Rectal smooth muscle tissue (tissue), 1 donor: ENCODE measurements around the gene PDE4D.
A peak's percentile ranks its signal among the peaks of the same experiment; 100 is the strongest.

Source experiments
- H3K27ac ChIP-seq: one replicate; pipeline ENCODE4 v1.7.0; 2013; ENCODE audit warnings: low read depth, low read length, inconsistent platforms
- H3K27me3 ChIP-seq: one replicate; pipeline ENCODE4 v1.7.0; 2013; ENCODE audit warnings: low read length; ENCODE audit not compliant: control insufficient read depth, insufficient read depth
- H3K36me3 ChIP-seq: one replicate; pipeline ENCODE4 v1.7.0; 2013; ENCODE audit warnings: low read length; ENCODE audit not compliant: control insufficient read depth, insufficient read depth
- H3K4me1 ChIP-seq: one replicate; pipeline ENCODE4 v1.7.0; 2013; ENCODE audit warnings: low read length; ENCODE audit not compliant: control insufficient read depth, insufficient read depth
- H3K4me3 ChIP-seq: one replicate; pipeline ENCODE4 v1.7.0; 2013; ENCODE audit warnings: low read length
- H3K9ac ChIP-seq: one replicate; pipeline ENCODE4 v1.7.0; 2013; ENCODE audit warnings: low read length

PDE4D gene

DNA sequence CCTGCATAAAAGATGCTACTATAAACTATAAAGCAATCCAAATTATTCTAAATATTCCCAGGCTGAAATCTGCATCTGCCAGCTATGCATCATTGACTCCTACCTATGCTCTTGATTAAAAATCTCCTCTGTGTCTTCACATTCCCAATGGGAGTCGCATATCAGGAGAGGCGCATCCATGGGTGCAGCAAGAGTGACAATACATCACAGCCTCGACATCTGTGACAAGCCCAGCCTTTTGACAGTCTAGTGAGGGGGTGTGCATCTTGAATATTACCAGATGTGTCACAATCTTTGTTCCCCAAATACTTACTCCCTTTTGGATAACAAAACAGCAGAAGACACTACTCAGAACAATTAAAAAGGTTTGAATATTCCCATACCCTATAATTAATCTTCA is 171.8 kb downstream of the PDE4D start:
- Histone ChIP-seq H3K9ac (no peak overlapping the region), H3K4me1 (peaks cover 8% of the 10 kb centered on the region), H3K4me3 (no peak overlapping the region), H3K27me3 (no peaks in the 10 kb centered on the region), H3K27ac (no peak overlapping the region), H3K36me3 (no peaks in the 10 kb centered on the region)

DNA sequence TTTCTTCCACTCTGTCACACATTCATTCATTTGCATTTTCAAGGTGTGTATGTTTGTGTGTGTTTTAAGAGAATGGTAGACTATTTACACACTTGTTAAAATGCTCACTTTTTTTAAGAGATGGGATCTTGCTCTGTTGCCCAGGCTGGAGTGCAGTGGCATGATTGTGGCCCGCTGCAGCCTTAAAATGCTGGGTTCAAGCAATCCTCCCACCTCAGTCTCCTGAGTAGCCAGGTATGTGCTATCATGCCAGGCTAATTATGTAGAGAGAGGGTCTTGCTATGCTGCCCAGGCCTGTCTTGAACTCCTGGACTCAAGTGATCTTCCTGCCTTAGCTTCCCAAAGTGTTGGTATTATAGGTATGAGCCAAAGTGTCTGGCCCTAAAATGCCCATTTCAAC is 173.5 kb downstream of the PDE4D start:
- Histone ChIP-seq H3K4me3 (no peak overlapping the region), H3K27me3 (no peaks in the 10 kb centered on the region), H3K9ac (no peak overlapping the region), H3K4me1 (no peaks in the 10 kb centered on the region), H3K36me3 (no peaks in the 10 kb centered on the region), H3K27ac (no peak overlapping the region)

DNA sequence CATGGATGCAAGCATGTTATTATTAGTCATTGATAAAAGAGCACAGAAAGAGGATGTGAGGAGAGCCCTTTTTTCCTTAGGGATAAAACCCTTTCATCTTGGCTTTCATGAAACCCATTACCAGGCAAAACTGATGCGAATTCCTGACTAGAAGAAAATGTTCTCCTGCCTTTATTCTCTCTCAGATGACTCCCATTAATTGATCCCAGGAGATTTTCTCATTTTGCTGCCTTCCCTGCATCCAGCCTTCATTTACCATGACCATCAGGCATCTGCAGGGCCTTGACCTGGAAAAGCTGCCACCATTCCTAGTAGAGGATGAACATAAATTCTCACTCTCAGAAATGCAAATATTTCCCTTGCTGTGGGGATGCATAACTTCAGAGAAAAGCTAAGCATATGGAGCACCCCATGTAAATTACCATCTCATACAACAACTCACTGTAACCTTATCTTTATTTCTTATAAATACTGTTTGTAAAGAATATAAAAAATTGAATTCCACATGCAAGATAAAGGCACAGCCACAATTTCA is 176.5 kb downstream of the PDE4D start:
- no peak overlapping the region for H3K4me3 ChIP-seq
- no peak overlapping the region for H3K9ac ChIP-seq
- no peaks in the 10 kb centered on the region for H3K4me1 ChIP-seq
- no peaks in the 10 kb centered on the region for H3K27me3 ChIP-seq
- no peaks in the 10 kb centered on the region for H3K36me3 ChIP-seq
- no peak overlapping the region for H3K27ac ChIP-seq

DNA sequence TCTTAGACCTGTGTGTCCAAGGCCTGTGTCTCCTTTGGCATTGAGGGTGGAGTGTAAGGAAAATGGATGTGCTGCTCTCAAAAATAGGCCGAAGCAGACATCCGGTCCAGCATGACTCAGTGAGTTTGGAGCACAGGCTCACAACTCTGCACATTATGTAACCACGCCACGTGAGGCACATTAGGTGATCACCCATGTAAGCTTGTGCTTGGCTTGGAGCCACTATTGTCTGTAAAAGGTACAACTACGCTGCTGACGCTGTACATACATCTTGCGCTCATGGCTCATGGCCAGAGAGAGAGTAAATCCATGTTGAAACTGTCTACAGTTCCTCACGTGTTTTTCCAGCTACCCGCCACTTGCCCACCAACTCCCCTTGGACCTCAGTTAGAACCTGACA is 177.5 kb downstream of the PDE4D start:
- Histone ChIP-seq H3K4me3 (no peak overlapping the region), H3K27ac (no peak overlapping the region), H3K4me1 (peaks cover under 1% of the 10 kb centered on the region)

DNA sequence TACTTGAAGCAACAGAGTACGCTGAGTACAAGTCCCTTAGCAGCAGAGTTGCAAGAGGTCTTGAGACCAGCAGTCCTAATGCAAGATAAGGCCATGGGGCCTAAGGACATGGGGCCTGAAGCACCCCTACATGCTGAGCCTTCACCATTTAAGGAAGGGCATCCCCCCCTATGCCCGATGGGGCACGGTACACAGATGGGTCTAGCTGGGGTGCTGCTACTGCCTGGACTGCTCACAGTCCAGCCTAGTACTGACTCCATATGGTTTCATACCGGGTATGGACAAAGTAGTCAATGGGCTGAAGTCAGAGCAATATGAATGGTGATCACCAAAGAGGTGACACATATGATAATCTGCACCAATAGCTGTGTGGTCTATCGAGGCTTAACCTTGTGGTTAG is 178.3 kb downstream of the PDE4D start:
- no peak overlapping the region for H3K27ac ChIP-seq
- no peaks in the 10 kb centered on the region for H3K36me3 ChIP-seq
- H3K9ac ChIP-seq: no peak overlapping the region
- H3K4me1 ChIP-seq: peaks cover 8% of the 10 kb centered on the region
- H3K4me3 ChIP-seq: no peak overlapping the region
- H3K27me3 ChIP-seq: no peaks in the 10 kb centered on the region

More for the DNA sequence above, 177.5 kb downstream of the PDE4D start:
- no peaks in the 10 kb centered on the region for H3K36me3 ChIP-seq
- no peak overlapping the region for H3K9ac ChIP-seq
- no peaks in the 10 kb centered on the region for H3K27me3 ChIP-seq

DNA sequence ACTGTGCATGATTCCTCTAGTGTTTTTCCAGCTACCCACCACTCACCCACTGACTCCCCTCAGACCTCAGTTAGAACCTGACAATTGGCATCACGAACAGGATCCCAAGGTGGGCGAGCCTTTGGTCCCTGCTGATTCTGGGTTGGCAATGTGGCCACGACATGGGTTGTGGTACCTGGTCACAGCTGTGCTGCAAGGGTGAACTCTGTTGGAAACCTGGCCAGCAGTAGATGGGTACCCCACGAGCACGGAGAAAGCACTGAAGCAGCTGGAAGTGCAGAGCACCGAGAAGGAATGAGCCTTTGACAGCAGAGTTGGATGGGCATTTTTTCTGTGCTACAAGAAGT is 180.1 kb downstream of the PDE4D start:
- H3K27me3 ChIP-seq: no peaks in the 10 kb centered on the region
- H3K9ac ChIP-seq: no peak overlapping the region

DNA sequence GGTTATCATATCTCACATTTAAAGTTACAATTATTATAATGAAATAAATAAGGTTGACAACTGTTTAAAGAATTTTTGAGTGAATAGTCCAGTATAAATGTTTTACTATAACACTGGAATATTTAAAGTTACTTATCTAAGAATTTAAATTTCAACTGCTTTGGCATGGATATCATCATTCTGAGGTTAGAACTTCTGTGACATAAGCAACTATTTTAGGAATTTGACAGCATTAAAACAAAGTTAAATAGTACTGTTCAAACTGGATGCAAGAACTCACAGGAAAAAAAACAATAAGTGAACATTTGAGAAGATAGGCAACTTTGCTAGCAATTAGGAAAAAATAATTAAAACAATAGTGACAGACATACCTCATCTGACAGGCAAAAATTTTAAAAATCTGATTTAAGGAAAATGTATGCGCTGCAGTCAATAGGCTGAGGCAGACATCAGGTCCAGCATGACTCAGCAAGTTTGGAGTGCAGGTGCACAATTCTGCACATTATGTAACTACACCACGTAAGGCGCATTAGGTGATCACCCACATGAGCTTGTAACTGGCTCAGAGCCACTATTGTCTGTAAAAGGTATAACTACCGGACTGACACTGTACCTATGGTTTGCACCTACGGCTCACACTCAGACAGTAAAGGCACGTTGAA is 180.6 kb downstream of the PDE4D start:
- Histone ChIP-seq H3K9ac (no peak overlapping the region), H3K27ac (peak overlapping the region; percentile 2), H3K36me3 (no peaks in the 10 kb centered on the region), H3K4me1 (peaks cover 19% of the 10 kb centered on the region), H3K27me3 (no peaks in the 10 kb centered on the region), H3K4me3 (no peak overlapping the region)

More for the DNA sequence above, 180.1 kb downstream of the PDE4D start:
- no peak overlapping the region for H3K4me3 ChIP-seq
- no peak overlapping the region for H3K27ac ChIP-seq
- peaks cover 19% of the 10 kb centered on the region for H3K4me1 ChIP-seq
- no peaks in the 10 kb centered on the region for H3K36me3 ChIP-seq

DNA sequence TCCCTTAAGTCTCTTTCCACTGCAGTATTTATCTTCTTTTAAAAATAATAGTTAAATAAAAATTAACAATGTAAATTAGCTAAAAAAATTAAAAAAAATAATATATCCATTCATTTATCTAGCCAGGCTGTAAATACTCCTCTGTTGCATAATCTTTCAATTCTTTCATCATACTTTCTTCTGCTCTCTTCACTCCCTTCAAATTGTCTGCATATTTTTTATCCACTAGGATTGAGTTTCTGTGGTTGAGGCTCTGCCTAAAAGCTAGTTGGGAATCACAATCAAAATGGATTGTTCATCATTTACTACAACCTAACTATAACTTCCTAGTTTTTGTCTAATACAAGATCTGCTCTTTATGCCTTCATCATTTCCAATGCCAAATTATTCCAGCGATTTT is 182.2 kb downstream of the PDE4D start:
- Histone ChIP-seq H3K4me1 (peaks cover 19% of the 10 kb centered on the region), H3K9ac (no peak overlapping the region), H3K27ac (no peak overlapping the region), H3K4me3 (no peak overlapping the region), H3K27me3 (no peaks in the 10 kb centered on the region), H3K36me3 (no peaks in the 10 kb centered on the region)

DNA sequence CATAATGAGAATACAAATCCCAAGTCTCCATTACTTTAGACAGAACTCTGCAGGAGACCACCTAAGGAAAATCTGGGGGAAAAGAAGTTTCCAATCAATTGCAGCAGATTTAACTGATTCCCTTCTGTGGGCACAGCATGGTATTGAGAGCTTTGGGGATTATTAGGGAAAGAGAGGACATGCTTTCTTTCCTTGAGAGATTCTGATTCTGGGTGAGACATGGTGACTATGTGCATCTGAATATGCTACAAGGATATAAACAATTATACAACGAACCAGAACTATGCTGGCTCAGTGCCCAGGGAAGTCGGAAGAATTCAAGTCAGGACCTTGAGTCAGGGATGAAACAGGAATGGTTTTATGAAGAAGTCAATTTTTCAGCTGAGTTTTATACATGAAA is 183.7 kb downstream of the PDE4D start:
- H3K4me3 ChIP-seq: no peak overlapping the region
- H3K27ac ChIP-seq: peak overlapping the region; percentile 21
- no peaks in the 10 kb centered on the region for H3K27me3 ChIP-seq
- no peak overlapping the region for H3K9ac ChIP-seq
- no peaks in the 10 kb centered on the region for H3K36me3 ChIP-seq
- H3K4me1 ChIP-seq: peaks cover 19% of the 10 kb centered on the region

DNA sequence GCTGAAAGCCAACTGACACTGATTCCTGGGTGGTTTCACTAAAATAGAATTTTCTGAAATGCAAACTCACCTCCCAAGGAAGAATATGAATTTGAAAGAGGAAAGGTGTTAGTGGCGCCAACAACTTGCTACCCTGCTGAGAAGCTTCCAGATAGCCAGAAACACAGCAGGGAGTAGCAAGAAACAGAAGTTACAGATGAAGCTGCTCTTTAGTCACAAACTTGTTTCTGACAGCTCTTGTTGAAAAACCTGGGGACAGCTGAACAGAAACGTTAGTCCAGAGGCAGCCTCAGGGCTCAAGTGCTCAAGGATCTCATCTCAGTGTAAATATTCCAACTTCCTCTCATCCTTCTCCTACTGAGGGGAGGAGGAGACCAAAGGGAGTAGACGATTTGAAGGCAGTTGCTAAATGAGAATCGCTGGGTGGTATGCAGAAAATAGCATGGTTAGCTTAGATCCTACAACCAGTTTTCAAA is 184.1 kb downstream of the PDE4D start:
- Histone ChIP-seq H3K27ac (peak overlapping the region; percentile 21), H3K27me3 (no peaks in the 10 kb centered on the region), H3K4me3 (no peak overlapping the region), H3K9ac (no peak overlapping the region), H3K36me3 (no peaks in the 10 kb centered on the region), H3K4me1 (peaks cover 19% of the 10 kb centered on the region)

DNA sequence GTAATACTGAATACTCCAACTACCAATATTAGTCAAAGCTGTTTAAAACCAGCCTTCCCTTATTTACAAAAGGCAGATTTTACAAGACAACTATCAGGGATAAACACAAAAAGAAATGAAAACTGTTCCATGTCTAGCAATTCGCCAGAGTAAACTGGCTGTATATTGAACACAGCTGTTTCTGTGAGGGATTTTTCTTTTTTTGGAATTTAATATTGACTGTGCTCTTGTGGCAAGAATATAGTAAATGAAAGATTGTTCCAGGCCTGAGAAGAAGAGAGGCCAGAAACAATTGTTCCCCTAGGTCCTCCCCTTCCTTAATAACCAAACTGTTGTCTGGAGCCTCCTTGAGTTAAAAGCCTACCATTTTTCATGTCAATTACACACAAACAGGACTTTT is 188.6 kb downstream of the PDE4D start:
- Histone ChIP-seq H3K27ac (no peak overlapping the region), H3K27me3 (no peaks in the 10 kb centered on the region), H3K4me1 (peaks cover 10% of the 10 kb centered on the region), H3K36me3 (no peaks in the 10 kb centered on the region), H3K4me3 (no peak overlapping the region), H3K9ac (no peak overlapping the region)

DNA sequence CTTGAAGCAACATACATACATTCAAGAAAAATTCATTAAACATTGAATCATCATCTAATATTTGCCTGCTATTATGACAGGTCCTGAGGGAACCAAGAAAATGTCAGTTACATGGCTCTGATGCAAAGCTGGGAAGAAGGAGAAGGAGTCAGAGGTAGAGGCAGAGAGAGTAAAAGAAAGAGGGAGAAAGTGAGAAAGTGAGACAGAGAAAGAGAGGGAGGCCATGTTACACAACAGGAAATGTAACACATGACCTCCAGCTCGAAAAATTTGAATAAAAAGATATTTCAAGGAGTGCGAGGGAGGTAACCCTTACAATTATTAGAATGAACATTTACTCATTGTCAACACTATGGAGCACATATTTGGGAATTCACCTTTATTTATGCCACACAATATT is 189.7 kb downstream of the PDE4D start:
- peaks cover 2% of the 10 kb centered on the region for H3K4me1 ChIP-seq
- H3K9ac ChIP-seq: no peak overlapping the region
- H3K27ac ChIP-seq: no peak overlapping the region
- H3K36me3 ChIP-seq: no peaks in the 10 kb centered on the region
- H3K27me3 ChIP-seq: no peaks in the 10 kb centered on the region
- H3K4me3 ChIP-seq: no peak overlapping the region
